Heart left ventricle (tissue), 13 donors: ENCODE measurements around the gene PTK7.

Experiments
- CTCF ChIP-seq, 12 donors: fragments of 200-600 bp; sonication (generic) in 4 of 12; IDR thresholded peaks; one replicate each; pipeline versions ENCODE4 v1.5.0 to v1.8.0; 2018 to 2022; ENCODE audit warnings: antibody characterized with exemption in 12 of 12, mild to moderate bottlenecking in 5 of 12
- POLR2A ChIP-seq, 2 donors: fragments of 450-650 bp; IDR thresholded peaks; one replicate each; pipeline ENCODE4 v1.6.1; 2017; ENCODE audit warnings: antibody characterized with exemption in 2 of 2, mild to moderate bottlenecking in 2 of 2, moderate library complexity in 2 of 2
- donor health status: ischemic (EF 13 %, LVEDD 7.1; RV severe dilation, severe dysfunction).
- donor health status: DM: no; HTN: yes; CAD: no.
- donor health status: DM: no; HTN: no; CAD: no.
- donor health status: ischemic (EF 25% LVEDD 6.9; RV normal size, moderate dysfunction).
- donor health status: ischemic (EF 25% LVEDD 5.7; RV mildly dilated, moderate dysfunction).
- donor health status: ischemic (EF 35%, LVEDD 5.7; RV mildly dilated, moderate dysfunction).
- donor health status: nonischemic (EF 11% LVEDD 7.7; RV severe dilation, severe dysfunction).
- donor health status: DM: yes; HTN: yes; CAD: no.
- donor health status: PGD.
- donor health status: ischemic (EF 29% LVEDD 5.4; RV normal size, mild dysfunction).
- donor health status: nonischemic (EF 23%, LVEDD 6.1; RV moderate dilation, normal function).

DNA sequence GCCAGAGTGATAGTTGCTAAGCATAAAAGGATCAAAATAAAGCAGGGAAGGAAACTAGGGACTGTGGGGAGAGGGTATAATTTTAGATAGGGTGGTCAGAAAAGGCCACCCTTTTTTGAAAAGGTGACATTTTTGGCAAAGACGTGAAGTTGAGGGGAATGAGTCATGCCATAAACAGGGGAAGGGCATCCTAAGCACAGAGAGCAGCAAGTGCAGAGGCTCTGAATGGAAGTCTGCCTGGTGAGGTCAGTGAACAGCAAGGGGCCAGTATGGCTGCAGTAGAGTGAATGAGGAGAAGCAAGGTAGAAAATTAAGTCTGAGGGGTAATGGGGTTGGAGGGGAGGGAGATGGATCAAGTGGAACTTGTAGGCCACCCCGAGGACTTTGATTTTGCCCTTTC lies 14.3 kb upstream of the PTK7 start:
- TF ChIP-seq CTCF (IDR thresholded peaks at IDR 0.05) (no peak), POLR2A (IDR thresholded peaks at IDR 0.05) (no peak)
